Pancreas (tissue), 10 donors: Measurements from ENCODE around the gene ACVRL1. TPM values are rescaled to one million over a fixed set of nuclear protein-coding genes. Genes with fewer than 3 reads are reported as not detected.

Source experiments
- ATAC-seq, 4 donors: fragments of 200-7000 bp; cut with Tn5 transposase; one replicate each; pipeline versions ENCODE4 v1.8.0 to v1.9.1; 2020; ENCODE audit warnings: mild to moderate bottlenecking in 4 of 4, moderate library complexity in 4 of 4
- DNase-seq, 6 donors: peaks; one replicate each; pipeline ENCODE4 v3.0.0-alpha.2; 2020
- FAIRE-seq: peaks from 2 replicates; lab custom pipeline; 2012; peaks lifted over from hg19 to GRCh38; lab: Jason Lieb, UNC
- H3K27ac ChIP-seq, 4 donors: fragments of 200-600 bp; sonication (generic); 1 replicate in 3 of 4; 2 replicates in 1 of 4; pipeline versions ENCODE4 v1.5.0 to v1.8.0; 2020
- H3K27me3 ChIP-seq, 4 donors: fragments of 200-600 bp; one replicate each; pipeline ENCODE4 v1.8.0; 2021
- H3K36me3 ChIP-seq, 3 donors: fragments of 200-600 bp; sonication (generic) in 1 of 3; one replicate each; pipeline versions ENCODE4 v1.5.0 to v1.8.0; 2020 to 2021
- H3K4me1 ChIP-seq, 3 donors: fragments of 200-600 bp; one replicate each; pipeline ENCODE4 v1.8.0; 2021
- H3K4me3 ChIP-seq, 4 donors: fragments of 200-600 bp; sonication (generic) in 2 of 4; one replicate each; pipeline versions ENCODE4 v1.5.0 to v1.8.0; 2020 to 2021
- H3K9me3 ChIP-seq, 4 donors: fragments of 200-600 bp; one replicate each; pipeline ENCODE4 v1.8.0; 2021
- CTCF ChIP-seq, 4 donors: fragments of 200-600 bp; sonication (generic) in 3 of 4; IDR thresholded peaks; one replicate each; pipeline versions ENCODE4 v1.5.0 to v1.8.0; 2021; ENCODE audit warnings: antibody characterized with exemption in 4 of 4
- WGBS, 2 donors: extraction: QIAGEN DNeasy Blood & Tissue Kit; methylation state at CpG; one replicate each; pipeline ENCODE4 v1.1.7; 2013; 5-methylcytosine and 5-hydroxymethylcytosine counted together
- intact Hi-C, 3 donors: fragments of 100-400 bp; cut with DNase I; formaldehyde crosslinking; loops; one replicate each; pipeline versions ENCODE4 v1.11.1 to v1.14.2; 2022
- polyA plus RNA-seq, 2 donors: library from polyadenylated mRNA; stranded (reverse); fragments of 200-250 nt; gene quantifications; one replicate each; pipeline ENCODE4 v1.2.3, GENCODE V29; 2013
- total RNA-seq, 6 donors: library from RNA; stranded (reverse); fragmentation: NEBNext Ultra II Directional in 4 of 6; extraction: Animal tissue kit (Norgen Biotek cat#: 25700) in 4 of 6; gene quantifications; one replicate each; pipeline versions ENCODE4 v1.2.1 to v1.2.4, GENCODE V29; 2021 to 2023
- donor health status: healthy with polysubstance abuse.
- donor health status: DM: no; HTN: no; CAD: no; lungs with moderate emphysema.
- donor health status: DM: no; HTN: no; CAD: no.
- donor health status: control.
- donor health status: control.
- donor health status: Bipolar disorder and iron deficiency.
- donor health status: DM: yes; HTN: yes; CAD: no.
- donor health status: DM: no; HTN: no; CAD: no.
- donor health status: DM: no; HTN: no; CAD: no.
- donor health status: DM: yes; HTN: yes; CAD: no.

The ACVRL1 gene
- total and polyA plus RNA-seq, 8 donors, result 6.6 to 20.8 (median 13.1) TPM

DNA sequence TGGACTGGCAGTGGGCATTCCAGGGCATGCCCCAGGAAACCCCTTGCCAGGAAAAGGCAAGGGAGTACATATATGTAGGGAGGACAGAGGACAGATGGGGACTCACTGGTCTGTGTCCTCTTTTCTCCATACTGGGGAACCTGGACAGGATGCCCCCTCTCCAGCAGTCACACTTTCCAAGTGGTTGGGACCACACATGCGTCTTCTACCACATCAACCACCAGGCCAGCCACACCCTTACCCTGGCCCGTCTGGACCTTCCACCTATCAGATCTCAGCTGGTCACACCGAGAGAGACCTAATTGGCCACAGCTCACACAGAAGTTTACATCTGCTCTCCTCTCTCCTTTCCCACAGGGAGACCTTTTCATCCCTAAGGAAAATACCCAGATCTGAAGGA lies 11.1 kb upstream of the ACVRL1 start:
- Histone ChIP-seq H3K27ac (no peak overlapping the region), H3K4me3 (no peak overlapping the region), H3K9me3 (no peaks in the 10 kb centered on the region), H3K36me3 (no peaks in the 10 kb centered on the region), H3K4me1 (peaks cover 0 to 8% (median 0%) of the 10 kb centered on the region in 3 donors), H3K27me3 (no peaks in the 10 kb centered on the region)
- no peak for TF ChIP-seq CTCF (IDR thresholded peaks at IDR 0.05)
- DNase-seq (peak in 1 of 6 donors; percentile 7), FAIRE-seq (no peak), ATAC-seq (no peak)
- whole genome bisulfite sequencing, 2 donors, result 63 to 69% methylated on average over 3 of the region's 3 CpGs
- intact Hi-C loops, result no loop called here

DNA sequence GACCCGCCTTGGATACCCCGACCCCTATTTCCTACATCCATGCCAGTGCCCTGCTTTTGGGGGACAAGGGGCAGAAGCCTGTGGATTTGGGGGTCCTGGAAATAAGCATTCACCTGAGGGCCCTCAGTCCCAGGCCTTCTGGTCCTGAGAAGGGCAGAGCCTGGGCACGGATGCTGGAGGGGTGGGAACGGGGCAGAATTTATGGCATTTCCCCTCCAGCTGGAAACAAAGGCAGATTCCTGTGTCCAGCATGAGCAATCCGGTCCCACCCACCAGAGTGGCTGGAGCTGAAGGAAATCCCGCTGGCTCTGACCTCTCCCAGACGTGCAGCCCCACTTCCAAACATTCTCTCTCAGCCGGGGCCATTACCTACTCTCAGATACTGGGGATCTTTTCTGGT lies 10.1 kb upstream of the ACVRL1 start:
- ATAC-seq (no peak), FAIRE-seq (no peak), DNase-seq (peak in 1 of 6 donors; percentile 12)
- H3K4me3 ChIP-seq, result no peak overlapping the region
- no peak overlapping the region for H3K27ac ChIP-seq
- TF ChIP-seq CTCF (IDR thresholded peaks at IDR 0.05), result no peak
- no peaks in the 10 kb centered on the region for H3K9me3 ChIP-seq
- intact Hi-C loops, result no loop called here
- 74 to 85% methylated on average over 8 of the region's 8 CpGs for WGBS, 2 donors
- H3K27me3 ChIP-seq, result no peaks in the 10 kb centered on the region
- H3K36me3 ChIP-seq, result no peaks in the 10 kb centered on the region
- no peaks in the 10 kb centered on the region for H3K4me1 ChIP-seq

GRCh38 chr12:51898506-51898905 lies 8.8 kb upstream of the ACVRL1 start:
- Histone ChIP-seq H3K9me3 (no peaks in the 10 kb centered on the region), H3K27ac (no peak overlapping the region), H3K4me3 (no peak overlapping the region), H3K27me3 (no peaks in the 10 kb centered on the region), H3K4me1 (no peaks in the 10 kb centered on the region), H3K36me3 (no peaks in the 10 kb centered on the region)
- intact Hi-C loops, result no loop called here
- no peak for FAIRE-seq
- no peak for ATAC-seq
- no peak for TF ChIP-seq CTCF (IDR thresholded peaks at IDR 0.05)
- peak in 1 of 6 donors; percentile 0 for DNase-seq
- WGBS, 2 donors, result 71 to 77% methylated on average over 2 of the region's 2 CpGs

- peak in 1 of 6 donors; percentile 3 for DNase-seq
- TF ChIP-seq CTCF (IDR thresholded peaks at IDR 0.05), result no peak
- Histone ChIP-seq H3K4me3 (no peak overlapping the region), H3K36me3 (no peaks in the 10 kb centered on the region), H3K27ac (no peak overlapping the region), H3K27me3 (no peaks in the 10 kb centered on the region), H3K9me3 (no peaks in the 10 kb centered on the region), H3K4me1 (no peaks in the 10 kb centered on the region)
- ATAC-seq, result no peak
- no peak for FAIRE-seq
- 81 to 85% methylated on average over 9 of the region's 9 CpGs for WGBS, 2 donors
- intact Hi-C loops, result no loop called here
These were observed 8.4 kb upstream of the ACVRL1 start for GRCh38 chr12:51898937-51899336.

DNA sequence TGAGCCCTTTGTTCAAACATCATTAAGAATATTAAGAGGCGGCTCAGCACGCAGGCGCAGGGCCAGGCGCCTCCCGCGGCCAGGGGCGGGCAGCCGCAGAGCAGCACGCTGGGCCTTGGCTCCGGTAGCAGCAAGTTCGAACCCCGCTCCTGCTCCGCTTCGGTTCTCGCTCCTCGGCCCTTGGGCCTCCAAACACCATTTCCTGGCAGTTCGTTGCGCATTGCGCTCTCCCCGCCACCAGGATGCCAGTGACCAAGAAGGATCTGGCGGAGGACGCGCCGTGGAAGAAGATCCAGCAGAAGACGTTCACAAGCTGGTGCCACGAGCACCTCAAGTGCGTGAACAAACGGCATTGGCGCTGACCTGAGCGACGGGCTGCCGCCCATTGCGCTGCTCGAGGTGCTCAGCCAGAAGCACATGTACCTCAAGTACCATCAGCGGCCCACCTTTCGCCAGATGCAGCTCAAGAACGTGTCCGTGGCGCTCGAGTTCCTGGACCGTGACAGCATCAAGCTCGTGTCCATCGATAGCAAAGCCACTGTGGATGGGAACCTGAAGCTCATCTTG lies 6.9 kb upstream of the ACVRL1 start:
- intact Hi-C loops, result no loop called here
- no peak for FAIRE-seq

More for the DNA sequence above, 6.9 kb upstream of the ACVRL1 start:
- H3K36me3 ChIP-seq, result no peaks in the 10 kb centered on the region
- no peaks in the 10 kb centered on the region for H3K4me1 ChIP-seq
- no peak overlapping the region for H3K27ac ChIP-seq
- TF ChIP-seq CTCF (IDR thresholded peaks at IDR 0.05), result no peak
- ATAC-seq, result no peak
- no peaks in the 10 kb centered on the region for H3K9me3 ChIP-seq
- H3K4me3 ChIP-seq, result no peak overlapping the region
- no peaks in the 10 kb centered on the region for H3K27me3 ChIP-seq
- WGBS, 2 donors, result 90 to 94% methylated on average over 43 of the region's 43 CpGs
- DNase-seq, result peak in 3 of 6 donors; percentile 11 to 45 (median 41)
